Measurements from ENCODE around the gene BPIFB6. TPM values are rescaled to one million over a fixed set of nuclear protein-coding genes. Genes with fewer than 3 reads are reported as not detected.

Gene BPIFB6
- total RNA-seq, 1 donor from 2014 or later = not detected

DNA sequence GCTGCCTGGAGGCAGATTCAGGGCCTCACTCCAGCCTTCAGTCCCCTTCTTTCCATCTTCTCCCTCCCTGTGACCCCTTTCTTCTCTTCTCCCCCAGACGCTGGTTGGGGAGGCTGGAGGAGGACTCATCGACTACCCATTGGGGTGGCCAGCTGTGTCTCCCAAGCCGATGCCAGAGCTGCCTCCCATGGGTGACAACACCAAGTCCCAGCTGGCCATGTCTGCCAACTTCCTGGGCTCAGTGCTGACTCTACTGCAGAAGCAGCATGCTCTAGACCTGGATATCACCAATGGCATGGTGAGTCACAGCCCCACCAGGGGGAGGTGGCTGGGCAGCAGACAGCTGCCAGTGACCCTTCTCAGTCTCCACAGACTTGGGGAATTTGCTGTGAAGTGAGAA lies 60.9 kb downstream of the BPIFB6 start:
- DNase-seq = no peak

DNA sequence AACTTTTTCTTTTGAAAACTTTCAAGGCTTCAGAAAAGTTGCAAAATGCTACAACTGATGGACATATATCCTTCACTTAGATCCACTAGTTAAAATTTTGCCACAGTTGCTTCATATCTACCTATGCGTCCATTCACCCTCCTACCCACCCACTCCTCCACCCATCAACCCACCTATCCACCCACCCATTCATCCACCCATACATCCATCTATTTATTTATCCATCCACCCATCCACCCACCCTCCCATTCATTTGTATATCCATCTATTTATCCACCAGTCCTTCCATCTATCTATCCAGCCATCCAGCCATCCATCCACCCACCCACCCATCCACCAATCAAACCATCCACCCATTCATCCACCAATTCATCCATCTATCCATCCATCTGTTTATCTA lies 61.6 kb downstream of the BPIFB6 start:
- DNase-seq = no peak

DNA sequence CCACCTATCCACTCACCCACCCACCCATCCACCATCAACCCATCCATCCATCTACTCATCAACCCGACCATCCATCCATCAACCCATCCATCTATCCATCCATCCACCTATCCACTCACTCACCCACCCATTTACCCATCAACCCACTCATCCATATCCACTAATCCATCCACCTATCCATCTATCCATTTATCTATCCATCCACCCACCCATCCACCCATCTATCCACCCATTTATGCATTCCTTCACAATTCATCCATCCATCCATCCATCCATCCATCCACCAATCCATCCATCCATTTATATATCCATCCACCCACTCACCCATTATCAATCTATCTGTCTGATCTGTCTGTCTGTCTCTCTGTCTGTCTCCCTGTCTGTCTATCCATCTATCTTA lies 62.1 kb downstream of the BPIFB6 start:
- DNase-seq = no peak

Other genes with a start within 250 kb of the BPIFB6 start
- gene MAPRE1, start 211.7 kb upstream of the BPIFB6 start, total RNA-seq = 109 TPM
- gene EFCAB8, start 172.7 kb upstream of the BPIFB6 start, total RNA-seq = not detected
- gene SUN5, start 27.2 kb upstream of the BPIFB6 start, total RNA-seq = not detected
- gene BPIFB2, start 23.9 kb upstream of the BPIFB6 start, total RNA-seq = 0.31 TPM
- not detected for gene BPIFB3, start 22.3 kb downstream of the BPIFB6 start, total RNA-seq
- not detected for gene BPIFB4, start 48.0 kb downstream of the BPIFB6 start, total RNA-seq
- gene BPIFA2, start 136.5 kb downstream of the BPIFB6 start, total RNA-seq = not detected
- gene BPIFA3, start 185.7 kb downstream of the BPIFB6 start, total RNA-seq = not detected
- not detected for gene BPIFA1, start 204.3 kb downstream of the BPIFB6 start, total RNA-seq